Endothelial cell of umbilical vein (primary cell): ENCODE measurements around the gene PTPRCAP. TPM values are rescaled to one million over a fixed set of nuclear protein-coding genes. Genes with fewer than 3 reads are reported as not detected.

Experiments
- BruUV-seq: library from RNA; stranded (reverse); fragments of 400-500 nt; replicated peaks from 2 replicates; lab custom pipeline; 2021; lab: Mats Ljungman, UMichigan
- CTCF ChIA-PET: fragments of 300-600, 350-600 bp; sonication (Branson Sonifier 250); formaldehyde crosslinking; loops from one replicate; lab custom pipeline; 2021; ENCODE audit warnings: antibody characterized with exemption, inconsistent platforms; lab: Charles Lee
- POLR2A ChIA-PET: fragments of 300-600, 350-600 bp; sonication (Branson Sonifier 250); formaldehyde crosslinking; loops from one replicate; lab custom pipeline; 2021; ENCODE audit warnings: antibody characterized with exemption, inconsistent platforms; lab: Charles Lee
- DNase-seq: peaks from one replicate; pipeline ENCODE4 v3.0.0-alpha.2; 2011; ENCODE audit warnings: low read depth, low spot score
- FAIRE-seq: peaks from 2 replicates; lab custom pipeline; 2011; peaks lifted over from hg19 to GRCh38; lab: Jason Lieb, UNC
- H2AFZ ChIP-seq: 2 replicates; pipeline ENCODE4 v1.6.0; 2012; ENCODE audit warnings: low read depth, low read length, control low read depth, inconsistent platforms
- H3K27ac ChIP-seq: 2 replicates; pipeline ENCODE4 v1.5.1; 2011; ENCODE audit warnings: low read depth, mild to moderate bottlenecking, control low read depth, low read length, moderate library complexity; ENCODE audit not compliant: insufficient read depth
- H3K27me3 ChIP-seq, 2 experiments: 2 replicates each; pipeline versions ENCODE4 v1.6.0 to v1.6.1; 2011; ENCODE audit warnings: low read length in 2 of 2, mixed read lengths in 1 of 2; ENCODE audit not compliant: control insufficient read depth in 2 of 2, insufficient read depth in 2 of 2
- H3K36me3 ChIP-seq, 2 experiments: 2 replicates in 1 of 2; 3 replicates in 1 of 2; pipeline ENCODE4 v1.5.1; 2011; ENCODE audit warnings: low read length in 2 of 2, mild to moderate bottlenecking in 1 of 2, moderate library complexity in 1 of 2; ENCODE audit not compliant: control insufficient read depth in 2 of 2, insufficient read depth in 2 of 2; ENCODE audit errors: extremely low read depth in 1 of 2
- H3K4me1 ChIP-seq: 3 replicates; pipeline ENCODE4 v1.5.1; 2011; ENCODE audit warnings: mild to moderate bottlenecking, low read length; ENCODE audit not compliant: control insufficient read depth, insufficient read depth; ENCODE audit errors: extremely low read depth
- H3K4me2 ChIP-seq: 2 replicates; pipeline ENCODE4 v1.6.1; 2011; ENCODE audit warnings: low read length, control low read depth, mixed read lengths; ENCODE audit not compliant: insufficient read depth
- H3K4me3 ChIP-seq, 3 experiments: fragments of 200-600 bp in 1 of 3; sonication (generic), shearing (Covaris generic) in 1 of 3; replicated peaks in 1 of 3; 2 replicates each; pipeline ENCODE4 v1.5.1; 2011 to 2016; ENCODE audit warnings: control low read depth in 3 of 3, low read length in 3 of 3, mild to moderate bottlenecking in 2 of 3, inconsistent platforms in 1 of 3, low read depth in 1 of 3, moderate library complexity in 1 of 3; ENCODE audit not compliant: insufficient read depth in 1 of 3
- H3K79me2 ChIP-seq: 2 replicates; pipeline ENCODE4 v1.6.0; 2012; ENCODE audit warnings: low read length, inconsistent platforms; ENCODE audit not compliant: control insufficient read depth, insufficient read depth
- H3K9ac ChIP-seq: replicated peaks from 2 replicates; pipeline ENCODE3; 2011; ENCODE audit warnings: low read length, control low read depth; ENCODE audit not compliant: insufficient read depth; ENCODE audit errors: extremely low read depth
- H3K9me1 ChIP-seq: replicated peaks from 3 replicates; pipeline ENCODE4 v1.6.0; 2011; ENCODE audit warnings: mild to moderate bottlenecking, low read length; ENCODE audit not compliant: control insufficient read depth, insufficient read depth; ENCODE audit errors: extremely low read depth
- H3K9me3 ChIP-seq: replicated peaks from 2 replicates; pipeline ENCODE4 v1.5.1; 2012; ENCODE audit warnings: low read length, inconsistent platforms; ENCODE audit not compliant: control insufficient read depth, insufficient read depth
- H4K20me1 ChIP-seq: replicated peaks from 2 replicates; pipeline ENCODE3; 2011; ENCODE audit warnings: mild to moderate bottlenecking, low read length; ENCODE audit not compliant: control insufficient read depth, insufficient read depth; ENCODE audit errors: extremely low read depth
- CTCF ChIP-seq, 2 donors: IDR thresholded peaks; 1 replicate in 1 of 2; 2 replicates in 1 of 2; pipeline ENCODE4 v1.5.1; 2011; ENCODE audit warnings: low read length in 2 of 2, mild to moderate bottlenecking in 2 of 2, moderate library complexity in 2 of 2, control low read depth in 1 of 2, inconsistent platforms in 1 of 2, low read depth in 1 of 2; ENCODE audit not compliant: insufficient read depth in 1 of 2; ENCODE audit errors: extremely low read depth in 1 of 2
- EZH2 ChIP-seq: IDR thresholded peaks from 2 replicates; pipeline ENCODE4 v1.6.1; 2012; ENCODE audit warnings: borderline replicate concordance, low read depth, mild to moderate bottlenecking, moderate library complexity, low read length, inconsistent platforms; ENCODE audit not compliant: severe bottlenecking
- FOS ChIP-seq: IDR thresholded peaks from 2 replicates; pipeline ENCODE4 v1.6.1; 2011; ENCODE audit warnings: mild to moderate bottlenecking, low read length, moderate library complexity, borderline replicate concordance; ENCODE audit not compliant: insufficient read depth
- JUN ChIP-seq: IDR thresholded peaks from 2 replicates; pipeline ENCODE4 v1.6.1; 2011; ENCODE audit warnings: borderline replicate concordance, low read depth; ENCODE audit not compliant: insufficient read length, insufficient read depth
- MAX ChIP-seq: IDR thresholded peaks from 2 replicates; pipeline ENCODE4 v1.6.1; 2011; ENCODE audit not compliant: insufficient read depth, insufficient read length
- MYC ChIP-seq: IDR thresholded peaks from one replicate; pipeline ENCODE4 v1.6.1; 2011; ENCODE audit warnings: mild to moderate bottlenecking, low read depth, low read length
- POLR2A ChIP-seq: IDR thresholded peaks from 2 replicates; pipeline ENCODE4 v1.6.1; 2012; ENCODE audit warnings: low read depth, mild to moderate bottlenecking, control low read depth, low read length
- POLR2AphosphoS5 ChIP-seq: IDR thresholded peaks from 2 replicates; pipeline ENCODE4 v1.6.1; 2012; ENCODE audit warnings: low read depth, mild to moderate bottlenecking, control low read depth, low read length, moderate library complexity; ENCODE audit not compliant: insufficient read depth
- dilution Hi-C: fragments of 300-500 bp; cut with MboI; formaldehyde crosslinking; loops from one replicate; pipeline ENCODE4 v1.15.0; 2019; ENCODE audit warnings: low sequenced_read_pairs; ENCODE audit not compliant: extremely low pct_ligation_motif_present
- intact Hi-C: fragments of 100-400 bp; cut with micrococcal nuclease; formaldehyde crosslinking; loops from one replicate; pipeline ENCODE4 v1.10.0; 2022
- polyA plus RNA-seq, 4 experiments: library from polyadenylated mRNA; depleted of rRNA in 3 of 4; stranded (reverse) in 3 of 4; unstranded in 1 of 4; fragments of >200 nt; gene quantifications; 2 replicates each; pipeline versions ENCODE4 v1.2.1 to v1.2.3, GENCODE V29; 2011 to 2012; ENCODE audit warnings: missing spikeins in 1 of 4
- total RNA-seq: library from RNA; stranded (reverse); gene quantifications from 2 replicates; pipeline ENCODE4 v1.2.3, GENCODE V29; 2021

The PTPRCAP gene
- total and polyA plus RNA-seq, 2 donors (not counting 3 experiments of a cell fraction or from before 2014, with no cell fraction given), result 3.6 TPM; not detected in 1

DNA sequence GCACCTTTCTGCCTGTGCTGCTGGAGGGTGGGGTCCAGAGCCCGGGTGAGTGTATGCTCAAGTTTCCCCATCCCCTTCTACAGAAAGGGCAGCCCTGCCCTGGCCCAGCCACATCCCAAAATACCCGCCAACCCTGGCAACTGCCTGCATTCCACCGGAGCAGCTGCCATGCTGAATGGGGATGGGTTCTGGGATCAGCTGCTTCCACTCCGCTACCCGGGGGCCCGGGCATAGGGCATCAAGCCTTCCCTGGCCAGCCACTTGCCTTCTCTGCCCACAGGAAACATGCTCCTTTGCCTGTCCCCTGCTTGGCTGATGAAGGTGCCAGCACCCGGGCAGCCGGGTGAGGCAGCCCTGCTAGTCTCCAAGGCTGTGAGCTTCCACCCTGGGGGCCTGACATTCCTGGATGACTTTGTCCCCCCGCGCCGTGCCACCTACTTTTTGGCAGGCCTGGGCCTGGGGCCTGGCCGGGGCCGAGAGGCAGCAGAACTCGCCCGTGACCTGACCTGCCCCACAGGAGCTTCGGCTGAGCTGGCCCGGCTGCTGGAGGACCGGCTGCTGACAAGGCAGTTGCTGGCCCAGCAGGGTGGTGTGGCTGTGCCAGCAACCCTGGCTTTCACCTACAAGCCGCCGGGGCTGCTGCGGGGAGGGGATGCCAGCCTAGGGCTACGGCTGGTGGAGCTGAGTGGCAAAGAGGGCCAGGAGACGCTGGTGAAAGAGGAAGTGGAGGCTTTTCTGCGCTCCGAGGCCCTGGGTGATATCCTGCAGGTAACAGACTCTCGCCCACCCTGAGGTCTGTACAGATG is 18.8 kb downstream of the PTPRCAP start:
- Histone ChIP-seq H3K9ac (no peak overlapping the region), H3K9me3 (no peaks in the 10 kb centered on the region), H3K4me1 (peaks cover 4% of the 10 kb centered on the region), H3K4me3 (no peak overlapping the region), H2AFZ (no peak overlapping the region), H3K79me2 (no peaks in the 10 kb centered on the region), H3K9me1 (no peaks in the 10 kb centered on the region), H3K27me3 (peaks cover 0 to 8% of the 10 kb centered on the region in 2 experiments), H3K4me2 (no peak overlapping the region), H3K27ac (no peak overlapping the region), H3K36me3 (no peaks in the 10 kb centered on the region), H4K20me1 (no peaks in the 10 kb centered on the region)
- CTCF ChIA-PET, result interaction anchor here (0.8 to 1.5 kb wide), 4 partner anchors 11 to 29 kb away, joined by 3 to 12 read pairs (median 5); partner anchors contain the start of genes PPP1CA and TBC1D10C
- POLR2A ChIA-PET, result no interaction called here
- no peak for FAIRE-seq
- no peak for DNase-seq
- dilution Hi-C loops (no loop called here), intact Hi-C loops (no loop called here)
- TF ChIP-seq JUN (no peak), EZH2 (no peak), MAX (no peak), CTCF (IDR thresholded peaks at IDR 0.05; ENCODE audit: extremely low read depth in 1 of 2, insufficient read depth in 1 of 2, low read depth in 1 of 2, low read length in 2 of 2) (no peak), MYC (no peak), FOS (no peak), POLR2A (no peak), POLR2AphosphoS5 (no peak)
- no TSS peak for BruUV-seq
